K562 (cell line): Measurements from ENCODE around the gene GALK2. TPM values are rescaled to one million over a fixed set of nuclear protein-coding genes. Genes with fewer than 3 reads are reported as not detected.

Experiments used
- ATAC-seq: fragments of 200-7000 bp; cut with Tn5 transposase; 3 replicates; pipeline ENCODE4 v1.9.1; 2020; ENCODE audit warnings: moderate library complexity
- BruUV-seq: library from RNA; stranded (reverse); fragments of 400-500 nt; replicated peaks from 2 replicates; lab custom pipeline; 2021; lab: Mats Ljungman, UMichigan
- CTCF ChIA-PET: fragments of 300-600 bp; formaldehyde crosslinking; extraction: SDS; loops from one replicate; lab custom pipeline; 2021; ENCODE audit warnings: low intra/inter-chr PET ratio; lab: Yijun Ruan, JAX
- POLR2A ChIA-PET: fragments of 300-600, 350-650 bp; sonication (Branson Sonifier 250); formaldehyde crosslinking; extraction: SDS; loops from one replicate; lab custom pipeline; 2021; ENCODE audit warnings: antibody characterized with exemption, inconsistent platforms; lab: Yijun Ruan, JAX
- DNase-seq, 4 experiments: peaks; one replicate each; pipeline versions ENCODE4 v3.0.0 to v3.0.0-alpha.2; 2011 to 2018; ENCODE audit warnings: low spot score in 3 of 4, mixed read lengths in 3 of 4; ENCODE audit errors: extremely low read depth in 1 of 4
- FAIRE-seq: peaks from 2 replicates; lab custom pipeline; 2011; peaks lifted over from hg19 to GRCh38; lab: Jason Lieb, UNC
- H2AFZ ChIP-seq: 2 replicates; pipeline ENCODE4 v1.6.0; 2011; ENCODE audit warnings: low read depth, low read length, control low read depth, inconsistent platforms
- H3K27ac ChIP-seq: fragments of 200-600 bp; 3 replicates; pipeline ENCODE4 v1.8.0; 2011; ENCODE audit warnings: low read depth, mild to moderate bottlenecking, control low read depth, inconsistent platforms, low read length, moderate library complexity, mixed read lengths; ENCODE audit errors: extremely low read depth
- H3K27me3 ChIP-seq, 2 experiments: fragments of 300-600 bp in 1 of 2; 2 replicates in 1 of 2; 3 replicates in 1 of 2; pipeline versions ENCODE4 v1.6.0 to v1.8.0; 2011; ENCODE audit warnings: inconsistent platforms in 2 of 2, low read length in 2 of 2, mild to moderate bottlenecking in 1 of 2, mixed read lengths in 1 of 2, moderate library complexity in 1 of 2; ENCODE audit not compliant: control insufficient read depth in 2 of 2, insufficient read depth in 2 of 2
- H3K36me3 ChIP-seq: fragments of 300-600 bp; 3 replicates; pipeline ENCODE4 v1.8.0; 2011; ENCODE audit warnings: mild to moderate bottlenecking, low read length, inconsistent platforms; ENCODE audit not compliant: control insufficient read depth, insufficient read depth
- H3K4me1 ChIP-seq, 2 experiments: fragments of 200-600 bp in 1 of 2; replicated peaks in 1 of 2; 2 replicates in 1 of 2; 3 replicates in 1 of 2; pipeline versions ENCODE4 v1.5.1 to v1.8.0; 2011; ENCODE audit warnings: inconsistent platforms in 2 of 2, low read length in 2 of 2, mild to moderate bottlenecking in 1 of 2, mixed read lengths in 1 of 2, moderate library complexity in 1 of 2; ENCODE audit not compliant: control insufficient read depth in 2 of 2, insufficient read depth in 2 of 2
- H3K4me2 ChIP-seq: 2 replicates; pipeline ENCODE4 v1.6.1; 2011; ENCODE audit warnings: low read length, control low read depth, inconsistent platforms, mixed read lengths; ENCODE audit not compliant: insufficient read depth
- H3K4me3 ChIP-seq: fragments of 200-600 bp; sonication (generic), shearing (Covaris generic); 2 replicates; pipeline ENCODE4 v1.5.1; 2016; ENCODE audit warnings: control low read depth, inconsistent platforms
- H3K79me2 ChIP-seq: fragments of 200-600 bp; 3 replicates; pipeline ENCODE4 v1.8.0; 2011; ENCODE audit warnings: low read length, inconsistent platforms; ENCODE audit not compliant: control insufficient read depth, insufficient read depth
- H3K9ac ChIP-seq, 2 experiments: 2 replicates each; pipeline versions ENCODE4 v1.6.0 to v1.6.1; 2011; ENCODE audit warnings: low read depth in 2 of 2, low read length in 2 of 2, control low read depth in 1 of 2, inconsistent platforms in 1 of 2, mild to moderate bottlenecking in 1 of 2, mixed read lengths in 1 of 2; ENCODE audit not compliant: insufficient read depth in 1 of 2
- H3K9me1 ChIP-seq: one replicate; pipeline ENCODE4 v1.6.0; 2011; ENCODE audit warnings: inconsistent platforms, mild to moderate bottlenecking, low read length, moderate library complexity; ENCODE audit not compliant: control insufficient read depth, insufficient read depth
- H3K9me3 ChIP-seq: replicated peaks from 2 replicates; pipeline ENCODE4 v1.5.1; 2011; ENCODE audit warnings: low read depth, low read length, inconsistent platforms; ENCODE audit not compliant: control insufficient read depth, insufficient read depth
- H4K20me1 ChIP-seq: replicated peaks from 2 replicates; pipeline ENCODE4 v1.6.1; 2011; ENCODE audit warnings: low read length, inconsistent platforms, mixed read lengths; ENCODE audit not compliant: control insufficient read depth, insufficient read depth
- DLX4 ChIP-seq: fragments of 250-450 bp; sonication (Bioruptor Pico); IDR thresholded peaks from 2 replicates; pipeline ENCODE4 v1.6.1; 2021; ENCODE audit warnings: mild to moderate bottlenecking
- IRF9 ChIP-seq: fragments of 450-650 bp; IDR thresholded peaks from 2 replicates; pipeline ENCODE4 v1.6.1; 2016; ENCODE audit warnings: missing biosample characterization, missing genetic modification characterization
- RERE ChIP-seq: sonication (generic); formaldehyde crosslinking; IDR thresholded peaks from 2 replicates; pipeline ENCODE4 v1.8.0; 2023; ENCODE audit warnings: missing genetic modification reagents, mild to moderate bottlenecking, borderline replicate concordance
- ZNF212 ChIP-seq: fragments of 450-650 bp; formaldehyde crosslinking; IDR thresholded peaks from 2 replicates; pipeline ENCODE4 v1.4.0; 2020; ENCODE audit warnings: mild to moderate bottlenecking
- ZNF507 ChIP-seq: conservative IDR thresholded peaks from 2 replicates; pipeline ENCODE4 v1.6.1; 2017; ENCODE audit warnings: missing genetic modification characterization, missing compliant biosample characterization
- in situ Hi-C: fragments of 300-500 bp; cut with MboI; formaldehyde crosslinking; loops from 4 replicates; pipeline ENCODE4 v1.15.0; 2018; ENCODE audit warnings: inconsistent platforms, mixed read lengths
- intact Hi-C: fragments of 100-400 bp; cut with micrococcal nuclease; formaldehyde crosslinking; loops from 2 replicates; pipeline ENCODE4 v1.14.2; 2022
- polyA plus RNA-seq, 8 experiments: library from polyadenylated mRNA; depleted of rRNA in 4 of 8; stranded (reverse) in 5 of 8; unstranded in 3 of 8; fragments of >200 nt; fragmentation: Nextera tagmentation in 2 of 8; fragmentation: Illumina TruSeq in 1 of 8; extraction: Ambion mirVana in 2 of 8; extraction: Trizol in 1 of 8; gene quantifications; 2 replicates each; pipeline versions ENCODE4 v1.2.1 to v1.2.3, GENCODE V29; 2011 to 2014; ENCODE audit warnings: inconsistent platforms in 1 of 8, missing spikeins in 1 of 8
- total RNA-seq, 7 experiments: library from RNA; depleted of rRNA in 6 of 7; stranded (reverse); fragments of >200 nt in 6 of 7; fragmentation: Illumina TruSeq in 2 of 7; extraction: Trizol in 2 of 7; gene quantifications; 2 replicates each; pipeline versions ENCODE4 v1.2.1 to v1.2.3, GENCODE V29; 2011 to 2021; ENCODE audit warnings: low replicate concordance in 1 of 7

GALK2 gene
- total and polyA plus RNA-seq, 9 of the 15 experiments (the other 6 are each of a cell fraction or from before 2014, with no cell fraction given) = 32.8 to 82.0 (median 54.4) TPM

GRCh38 chr15:49164865-49165264 lies 5.2 kb upstream of the GALK2 start:
- H3K9ac ChIP-seq = no peak overlapping the region
- TF ChIP-seq RERE (CRISPR knock-in tag) = no peak
- TF ChIP-seq DLX4 (CRISPR knock-in tag) = no peak
- TF ChIP-seq IRF9 (tag) = no peak
- TF ChIP-seq ZNF212 (CRISPR knock-in tag) = no peak
- TF ChIP-seq ZNF507 = peak; percentile 93
- H3K4me2 ChIP-seq = no peak overlapping the region
- no peak overlapping the region for H2AFZ ChIP-seq
- no peaks in the 10 kb centered on the region for H3K27me3 ChIP-seq
- no peaks in the 10 kb centered on the region for H3K36me3 ChIP-seq
- POLR2A ChIA-PET = no interaction called here
- DNase-seq = no peak
- H3K79me2 ChIP-seq = peaks cover 3% of the 10 kb centered on the region; the same call in 1 of the 3 replicates
- no TSS peak for BruUV-seq
- H3K9me1 ChIP-seq = no peaks in the 10 kb centered on the region
- no peak overlapping the region for H3K4me3 ChIP-seq
- no peak for FAIRE-seq
- CTCF ChIA-PET = no interaction called here
- intact Hi-C loops = no loop called here
- no peak overlapping the region for H3K27ac ChIP-seq
- no peaks in the 10 kb centered on the region for H3K9me3 ChIP-seq
- H4K20me1 ChIP-seq = no peaks in the 10 kb centered on the region
- peaks cover 0 to 5% of the 10 kb centered on the region in 2 experiments; a peak in 2 of 5 replicates for H3K4me1 ChIP-seq
- in situ Hi-C loops = no loop called here
- no peak for ATAC-seq
